Progenitor cell of endocrine pancreas (in vitro differentiated cells): ENCODE results near the gene PPP1R1C. TPM values are rescaled to one million over a fixed set of nuclear protein-coding genes. Genes with fewer than 3 reads are reported as not detected.
A peak's percentile ranks its signal among the peaks of the same experiment; 100 is the strongest.

Source experiments
- DNase-seq: peaks from one replicate; pipeline ENCODE4 v3.0.0; 2021; ENCODE audit warnings: low spot score; ENCODE audit not compliant: unreplicated experiment
- H3K27ac Mint-ChIP-seq: 2 replicates; pipeline ENCODE4 v1.8.0; 2021; ENCODE audit warnings: mild to moderate bottlenecking, moderate library complexity, mixed read lengths
- H3K27me3 Mint-ChIP-seq: 2 replicates; pipeline ENCODE4 v1.8.0; 2021; ENCODE audit warnings: mixed read lengths
- H3K36me3 Mint-ChIP-seq: 2 replicates; pipeline ENCODE4 v1.8.0; 2022; ENCODE audit warnings: mixed read lengths; ENCODE audit not compliant: insufficient read depth
- H3K4me1 Mint-ChIP-seq: 2 replicates; pipeline ENCODE4 v1.8.0; 2021; ENCODE audit warnings: low read depth, mixed read lengths
- H3K4me3 Mint-ChIP-seq: 2 replicates; pipeline ENCODE4 v1.8.0; 2021; ENCODE audit warnings: low read depth, mild to moderate bottlenecking, moderate library complexity, mixed read lengths
- H3K9me3 Mint-ChIP-seq: 2 replicates; pipeline ENCODE4 v1.8.0; 2021; ENCODE audit warnings: low read depth, mixed read lengths
- CTCF ChIP-seq: fragments of 200-600 bp; sonication (generic); IDR thresholded peaks from one replicate; pipeline ENCODE4 v1.5.0; 2021; ENCODE audit warnings: antibody characterized with exemption, mild to moderate bottlenecking; ENCODE audit not compliant: unreplicated experiment
- total RNA-seq: library from RNA; stranded (reverse); gene quantifications from 2 replicates; pipeline ENCODE4 v1.2.1, GENCODE V29; 2021

Gene PPP1R1C
- total RNA-seq, 1 donor from 2014 or later: 5.6 TPM

- no peaks in the 10 kb centered on the region for H3K27me3 Mint-ChIP-seq
- DNase-seq: no peak
- peaks cover 15% of the 10 kb centered on the region for H3K9me3 Mint-ChIP-seq
- H3K27ac Mint-ChIP-seq: no peak overlapping the region
- no peak overlapping the region for H3K4me3 Mint-ChIP-seq
- no peak for TF ChIP-seq CTCF
- peaks cover 2% of the 10 kb centered on the region for H3K36me3 Mint-ChIP-seq
- peaks cover 9% of the 10 kb centered on the region for H3K4me1 Mint-ChIP-seq
Observed at GRCh38 chr2:182088681-182089320, 103.1 kb downstream of the PPP1R1C start.

GRCh38 chr2:182090486-182090885 lies 104.8 kb downstream of the PPP1R1C start:
- no peak for TF ChIP-seq CTCF
- peaks cover 2% of the 10 kb centered on the region for H3K36me3 Mint-ChIP-seq
- H3K4me1 Mint-ChIP-seq: peaks cover 8% of the 10 kb centered on the region
- H3K4me3 Mint-ChIP-seq: no peak overlapping the region
- DNase-seq: no peak
- no peak overlapping the region for H3K27ac Mint-ChIP-seq
- H3K9me3 Mint-ChIP-seq: peaks cover 6% of the 10 kb centered on the region
- no peaks in the 10 kb centered on the region for H3K27me3 Mint-ChIP-seq

- no peak for TF ChIP-seq CTCF
- no peak for DNase-seq
- Mint-ChIP-seq H3K9me3 (peaks cover 6% of the 10 kb centered on the region), H3K4me3 (no peak overlapping the region), H3K27me3 (no peaks in the 10 kb centered on the region), H3K27ac (no peak overlapping the region), H3K36me3 (peaks cover 2% of the 10 kb centered on the region), H3K4me1 (no peaks in the 10 kb centered on the region)
Observed at GRCh38 chr2:182097571-182098164, 112.0 kb downstream of the PPP1R1C start.

- no peak overlapping the region for H3K4me3 Mint-ChIP-seq
- H3K27ac Mint-ChIP-seq: no peak overlapping the region
- no peaks in the 10 kb centered on the region for H3K36me3 Mint-ChIP-seq
- no peaks in the 10 kb centered on the region for H3K27me3 Mint-ChIP-seq
- no peak for DNase-seq
- no peak for TF ChIP-seq CTCF
- peaks cover 4% of the 10 kb centered on the region for H3K9me3 Mint-ChIP-seq
- H3K4me1 Mint-ChIP-seq: peaks cover 2% of the 10 kb centered on the region
Observed at GRCh38 chr2:182098648-182099047, 113.0 kb downstream of the PPP1R1C start.

- H3K27ac Mint-ChIP-seq: no peak overlapping the region
- H3K4me3 Mint-ChIP-seq: no peak overlapping the region
- no peaks in the 10 kb centered on the region for H3K36me3 Mint-ChIP-seq
- no peak for DNase-seq
- no peaks in the 10 kb centered on the region for H3K27me3 Mint-ChIP-seq
- H3K9me3 Mint-ChIP-seq: no peaks in the 10 kb centered on the region
- H3K4me1 Mint-ChIP-seq: peaks cover 2% of the 10 kb centered on the region
- TF ChIP-seq CTCF: peak; percentile 22
Observed at GRCh38 chr2:182101263-182101662, 115.6 kb downstream of the PPP1R1C start.
